ENCODE measurements around the gene OTUD6A. TPM values are rescaled to one million over a fixed set of nuclear protein-coding genes. Genes with fewer than 3 reads are reported as not detected.
"Not testable (repeated sequence)": the region's sequence is repeated elsewhere in the genome, so short reads cannot be mapped to it uniquely, and the experiment has no call there.

The OTUD6A gene
- polyA plus RNA-seq, 3 donors from 2014 or later, result not detected

- Mint-ChIP-seq H3K36me3 (no peaks in the 10 kb centered on the region), H3K4me1 (no peaks in the 10 kb centered on the region), H3K9me3 (no peaks in the 10 kb centered on the region), H3K4me3 (no peak overlapping the region), H3K27ac (no peak overlapping the region), H3K27me3 (ENCODE audit: low read depth in 3 of 3) (peaks cover 2 to 14% (median 7%) of the 10 kb centered on the region in 3 donors)
- DNase-seq, result no peak
Measured at GRCh38 chrX:70066646-70067045, 4.4 kb downstream of the OTUD6A start.

DNA sequence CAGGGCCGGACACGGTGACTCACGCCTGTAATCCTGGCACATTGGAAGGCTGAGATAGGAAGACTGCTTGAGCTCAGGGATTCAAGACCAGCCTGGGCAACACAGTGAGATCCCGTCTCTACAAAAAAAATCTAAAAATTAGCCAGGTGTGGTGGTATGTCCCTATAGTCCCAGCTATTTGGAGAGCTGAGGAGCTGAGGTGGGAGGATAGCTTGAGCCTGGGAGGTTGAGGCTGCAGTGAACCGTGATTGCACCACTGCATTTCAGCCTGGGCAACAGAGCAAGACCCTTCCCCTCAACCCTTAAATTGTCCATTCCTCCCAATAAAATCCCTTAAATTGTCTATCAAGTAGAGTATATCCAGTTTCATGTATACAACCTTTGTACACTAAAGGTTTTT, 17.0 kb downstream of the OTUD6A start:
- Mint-ChIP-seq H3K9me3 (no peaks in the 10 kb centered on the region), H3K36me3 (no peaks in the 10 kb centered on the region), H3K27me3 (ENCODE audit: low read depth in 3 of 3) (peaks cover 0 to 6% (median 2%) of the 10 kb centered on the region in 3 donors), H3K4me3 (no peak overlapping the region), H3K4me1 (no peaks in the 10 kb centered on the region), H3K27ac (no peak overlapping the region)
- DNase-seq, result no peak

- no peak overlapping the region for H3K27ac Mint-ChIP-seq
- H3K27me3 Mint-ChIP-seq (ENCODE audit: low read depth in 3 of 3), result peaks cover 0 to 6% (median 2%) of the 10 kb centered on the region in 3 donors
- no peak overlapping the region for H3K4me3 Mint-ChIP-seq
- no peaks in the 10 kb centered on the region for H3K36me3 Mint-ChIP-seq
- H3K4me1 Mint-ChIP-seq, result no peaks in the 10 kb centered on the region
- DNase-seq, result no peak
- H3K9me3 Mint-ChIP-seq, result no peaks in the 10 kb centered on the region
Measured at GRCh38 chrX:70079870-70080269, 17.6 kb downstream of the OTUD6A start.

DNA sequence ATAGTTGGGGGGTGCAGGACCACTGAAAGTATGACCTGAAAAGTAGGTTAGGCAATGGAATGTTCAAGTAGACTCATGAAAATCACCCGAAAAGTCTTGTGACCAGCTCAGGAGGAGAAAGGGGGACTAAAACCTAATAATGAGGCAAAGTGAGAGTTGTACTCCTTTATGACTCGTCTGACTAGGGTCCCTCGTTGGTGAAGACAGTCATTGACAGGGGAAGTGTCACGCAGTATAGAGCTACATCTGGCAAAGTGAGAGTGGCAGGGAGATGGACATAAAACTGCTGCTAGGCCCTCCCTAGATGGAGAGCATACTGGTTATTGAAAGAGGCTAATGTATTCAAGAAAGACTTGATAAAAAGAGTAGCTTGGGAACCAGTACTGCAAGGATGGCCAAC, 20.5 kb downstream of the OTUD6A start:
- H3K27ac Mint-ChIP-seq, result no peak overlapping the region
- DNase-seq, result no peak
- H3K36me3 Mint-ChIP-seq, result no peaks in the 10 kb centered on the region
- H3K4me1 Mint-ChIP-seq, result no peaks in the 10 kb centered on the region
- no peaks in the 10 kb centered on the region for H3K9me3 Mint-ChIP-seq
- H3K4me3 Mint-ChIP-seq, result no peak overlapping the region
- peaks cover 0 to 8% (median 1%) of the 10 kb centered on the region in 3 donors for H3K27me3 Mint-ChIP-seq (ENCODE audit: low read depth in 3 of 3)

DNA sequence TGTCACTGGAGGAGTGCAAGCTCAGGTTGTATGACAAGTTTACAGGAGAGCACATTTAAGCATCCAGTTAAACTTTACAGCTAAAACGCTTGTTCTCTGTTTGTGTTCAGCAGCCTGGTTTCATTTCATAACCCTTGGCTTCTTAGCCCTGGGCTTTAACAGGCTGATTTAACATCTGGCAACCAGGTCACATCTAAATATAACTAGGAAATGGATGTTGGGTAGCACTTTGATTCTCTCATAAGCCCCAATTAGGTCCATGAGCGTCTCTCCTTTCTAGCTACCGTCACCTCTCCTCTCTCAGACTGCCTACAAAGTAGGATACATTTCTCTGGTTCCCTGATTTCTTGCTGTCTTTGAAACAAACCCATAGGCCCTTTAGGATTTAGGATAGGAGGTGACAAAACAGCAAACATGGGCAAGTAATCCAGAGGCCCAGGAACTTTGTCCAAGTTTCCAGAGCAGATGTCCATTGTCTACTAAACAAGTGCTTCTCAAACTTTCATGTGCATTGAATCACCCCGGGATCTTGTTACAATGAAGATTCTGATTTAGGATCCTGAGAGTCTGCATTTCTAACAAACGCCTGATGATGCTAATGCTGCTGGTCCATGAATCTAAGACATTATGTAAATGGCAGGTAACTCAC, 22.5 kb downstream of the OTUD6A start:
- no peak for DNase-seq
- peaks cover 0 to 5% (median 3%) of the 10 kb centered on the region in 3 donors for H3K27me3 Mint-ChIP-seq (ENCODE audit: low read depth in 3 of 3)
- no peaks in the 10 kb centered on the region for H3K9me3 Mint-ChIP-seq
- H3K4me1 Mint-ChIP-seq, result no peaks in the 10 kb centered on the region
- H3K36me3 Mint-ChIP-seq, result no peaks in the 10 kb centered on the region
- no peak overlapping the region for H3K27ac Mint-ChIP-seq
- no peak overlapping the region for H3K4me3 Mint-ChIP-seq

DNA sequence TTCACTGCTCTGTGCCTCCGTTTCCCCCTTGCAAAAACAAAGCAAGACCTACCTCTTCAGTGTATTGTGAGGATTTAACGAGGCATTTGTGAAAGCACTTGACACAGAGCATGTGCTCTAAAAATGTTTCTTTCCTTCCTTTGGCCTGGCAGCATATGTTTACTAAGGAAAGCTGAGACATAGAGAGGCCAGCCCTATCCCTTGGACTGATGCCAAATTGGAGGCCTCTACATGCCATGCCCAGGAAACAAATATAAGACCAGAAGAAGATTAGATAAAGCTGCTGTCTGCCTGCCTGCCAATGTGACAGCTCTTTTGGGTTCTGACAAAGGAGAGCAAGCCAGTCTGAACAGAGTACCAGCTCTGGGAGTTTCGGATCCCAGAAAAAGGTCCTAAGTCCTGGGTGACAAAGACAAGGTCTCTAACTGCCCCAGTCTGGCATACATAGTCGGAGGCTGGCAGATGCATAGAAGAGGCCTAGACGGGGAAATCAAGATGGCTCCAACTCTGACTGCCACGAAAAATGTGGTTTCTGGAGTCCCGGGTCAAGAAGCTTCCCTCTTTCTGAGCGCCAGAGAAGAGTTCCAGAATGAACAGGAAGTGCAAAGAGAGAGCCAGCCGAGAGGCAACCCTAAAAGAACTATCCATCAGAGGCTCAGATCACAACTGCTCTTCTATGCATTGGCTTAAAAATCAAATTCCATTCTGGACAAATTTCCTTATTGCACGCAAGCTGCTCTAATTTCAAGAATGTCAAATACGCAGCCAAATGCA, 25.8 kb downstream of the OTUD6A start:
- no peaks in the 10 kb centered on the region for H3K4me1 Mint-ChIP-seq
- peaks cover 0 to 5% (median 3%) of the 10 kb centered on the region in 3 donors for H3K27me3 Mint-ChIP-seq (ENCODE audit: low read depth in 3 of 3)
- H3K36me3 Mint-ChIP-seq, result no peaks in the 10 kb centered on the region
- no peak overlapping the region for H3K4me3 Mint-ChIP-seq
- H3K9me3 Mint-ChIP-seq, result no peaks in the 10 kb centered on the region
- no peak overlapping the region for H3K27ac Mint-ChIP-seq
- DNase-seq, result no peak

DNA sequence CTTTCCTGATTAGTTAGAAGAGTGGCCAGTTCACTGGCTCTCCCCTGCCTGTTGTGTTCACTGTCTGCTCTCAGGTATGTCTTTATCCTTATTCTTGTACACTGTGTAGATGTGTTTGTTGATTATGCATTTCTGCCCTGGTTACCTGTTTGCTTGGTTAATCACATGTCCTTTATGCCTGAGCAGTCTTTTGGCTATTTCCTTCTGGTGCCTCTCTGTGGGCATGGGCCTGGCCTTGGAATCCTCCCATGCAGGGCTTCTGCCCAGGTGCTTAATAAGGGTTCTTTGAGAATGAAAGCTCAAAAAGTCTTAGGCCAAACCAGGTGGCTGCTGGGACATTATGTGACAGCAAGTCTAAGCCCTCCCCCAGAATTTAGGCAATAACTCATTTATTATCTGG, 26.5 kb downstream of the OTUD6A start:
- Mint-ChIP-seq H3K4me3 (no peak overlapping the region), H3K4me1 (no peaks in the 10 kb centered on the region), H3K27me3 (ENCODE audit: low read depth in 3 of 3) (peaks cover 0 to 7% (median 5%) of the 10 kb centered on the region in 3 donors), H3K36me3 (no peaks in the 10 kb centered on the region), H3K9me3 (no peaks in the 10 kb centered on the region), H3K27ac (no peak overlapping the region)
- DNase-seq, result no peak

- H3K9me3 Mint-ChIP-seq, result no peaks in the 10 kb centered on the region
Measured at GRCh38 chrX:70089604-70090297, 27.5 kb downstream of the OTUD6A start.

GRCh38 chrX:70092247-70092646, 30.0 kb downstream of the OTUD6A start:
- Mint-ChIP-seq H3K4me1 (no peaks in the 10 kb centered on the region), H3K36me3 (no peaks in the 10 kb centered on the region), H3K27me3 (ENCODE audit: low read depth in 3 of 3) (peaks cover 0 to 6% (median 4%) of the 10 kb centered on the region in 3 donors), H3K9me3 (no peaks in the 10 kb centered on the region), H3K4me3 (no peak overlapping the region), H3K27ac (no peak overlapping the region)
- no peak for DNase-seq

More at GRCh38 chrX:70089604-70090297, 27.5 kb downstream of the OTUD6A start:
- H3K4me1 Mint-ChIP-seq, result no peaks in the 10 kb centered on the region
- no peaks in the 10 kb centered on the region for H3K36me3 Mint-ChIP-seq
- DNase-seq, result no peak
- H3K27ac Mint-ChIP-seq, result no peak overlapping the region
- H3K27me3 Mint-ChIP-seq (ENCODE audit: low read depth in 3 of 3), result peaks cover 0 to 5% (median 5%) of the 10 kb centered on the region in 3 donors
- no peak overlapping the region for H3K4me3 Mint-ChIP-seq

DNA sequence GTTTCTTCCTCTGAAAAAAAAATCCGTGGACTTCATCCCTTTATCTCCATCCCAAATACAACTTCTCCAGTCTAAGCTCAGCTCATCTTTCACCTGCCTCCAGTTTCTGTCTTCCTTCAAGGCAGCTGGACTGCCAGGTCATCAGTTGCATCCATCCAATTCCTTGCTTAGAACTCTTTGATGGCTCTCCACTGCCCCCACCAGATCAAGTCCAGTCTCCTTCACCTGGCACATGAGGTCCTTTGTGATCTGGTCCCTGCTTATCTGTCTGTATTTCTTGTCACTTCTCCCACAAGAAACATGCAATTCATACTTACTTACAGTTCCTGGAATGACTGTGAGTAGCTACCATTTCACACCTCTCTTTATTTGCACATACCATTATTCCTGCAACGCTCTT, 33.8 kb downstream of the OTUD6A start:
- no peaks in the 10 kb centered on the region for H3K9me3 Mint-ChIP-seq
- DNase-seq, result no peak
- no peaks in the 10 kb centered on the region for H3K4me1 Mint-ChIP-seq
- peaks cover 0 to 13% (median 1%) of the 10 kb centered on the region in 3 donors for H3K27me3 Mint-ChIP-seq (ENCODE audit: low read depth in 3 of 3)
- no peak overlapping the region for H3K27ac Mint-ChIP-seq
- no peak overlapping the region for H3K4me3 Mint-ChIP-seq
- H3K36me3 Mint-ChIP-seq, result no peaks in the 10 kb centered on the region

- Mint-ChIP-seq H3K27me3 (ENCODE audit: low read depth in 3 of 3) (peaks cover 0 to 2% (median 0%) of the 10 kb centered on the region in 3 donors), H3K4me1 (no peaks in the 10 kb centered on the region), H3K27ac (no peak overlapping the region), H3K36me3 (no peaks in the 10 kb centered on the region), H3K9me3 (no peaks in the 10 kb centered on the region), H3K4me3 (no peak overlapping the region)
- no peak for DNase-seq
Measured at GRCh38 chrX:70105229-70105628, 43.0 kb downstream of the OTUD6A start.

- not testable (repeated sequence) for H3K4me1 Mint-ChIP-seq; H3K4me3 Mint-ChIP-seq; DNase-seq; H3K27me3 Mint-ChIP-seq (ENCODE audit: low read depth in 3 of 3); H3K36me3 Mint-ChIP-seq; H3K27ac Mint-ChIP-seq
- H3K9me3 Mint-ChIP-seq, result peaks cover 0 to 14% (median 5%) of the 10 kb centered on the region in 6 donors
Measured at GRCh38 chrX:70111436-70112026, 49.3 kb downstream of the OTUD6A start.
